LNCAP (cell line): Measurements from ENCODE around the gene CRTC1.

Experiments used
- CTCF ChIP-seq: fragments of 450-650 bp; IDR thresholded peaks from 2 replicates; pipeline ENCODE4 v1.5.1; 2017; ENCODE audit warnings: mild to moderate bottlenecking

The CRTC1 gene

GRCh38 chr19:18815673-18816072, 132.2 kb downstream of the CRTC1 start:
- no peak for TF ChIP-seq CTCF

- no peak for TF ChIP-seq CTCF
Measured at GRCh38 chr19:18817574-18817973, 134.1 kb downstream of the CRTC1 start.

- TF ChIP-seq CTCF, result no peak
Measured at GRCh38 chr19:18828786-18829185, 145.3 kb downstream of the CRTC1 start.

GRCh38 chr19:18830488-18830887, 147.0 kb downstream of the CRTC1 start:
- no peak for TF ChIP-seq CTCF

GRCh38 chr19:18831524-18832305, 148.2 kb downstream of the CRTC1 start, which contains the start of gene UPF1:
Gene UPF1 (plus strand): TSS chr19:18831959. CDS start chr19:18832210, 251 bp downstream.
- TF ChIP-seq CTCF, result no peak
